ENCODE measurements around the gene PLA2G4C. TPM values are rescaled to one million over a fixed set of nuclear protein-coding genes. Genes with fewer than 3 reads are reported as not detected.
"Not testable (repeated sequence)": the region's sequence is repeated elsewhere in the genome, so short reads cannot be mapped to it uniquely, and the experiment has no call there.

PLA2G4C gene
- total RNA-seq, 1 donor from 2014 or later = 4.0 TPM

- peak; percentile 23 for TF ChIP-seq CTCF (IDR thresholded peaks at IDR 0.05)
- Mint-ChIP-seq H3K36me3 (ENCODE audit: low read depth) (peaks cover 2% of the 10 kb centered on the region), H3K27ac (ENCODE audit: unreplicated experiment) (no peak overlapping the region), H3K27me3 (ENCODE audit: low read depth) (peaks cover 10% of the 10 kb centered on the region), H3K9me3 (ENCODE audit: low read depth) (peaks cover 3% of the 10 kb centered on the region), H3K4me1 (ENCODE audit: low read depth) (peaks cover under 1% of the 10 kb centered on the region), H3K4me3 (ENCODE audit: unreplicated experiment) (no peak overlapping the region)
- no peak for DNase-seq (ENCODE audit: low spot score)
Measured at GRCh38 chr19:48085904-48086864, 24.4 kb downstream of the PLA2G4C start.

DNA sequence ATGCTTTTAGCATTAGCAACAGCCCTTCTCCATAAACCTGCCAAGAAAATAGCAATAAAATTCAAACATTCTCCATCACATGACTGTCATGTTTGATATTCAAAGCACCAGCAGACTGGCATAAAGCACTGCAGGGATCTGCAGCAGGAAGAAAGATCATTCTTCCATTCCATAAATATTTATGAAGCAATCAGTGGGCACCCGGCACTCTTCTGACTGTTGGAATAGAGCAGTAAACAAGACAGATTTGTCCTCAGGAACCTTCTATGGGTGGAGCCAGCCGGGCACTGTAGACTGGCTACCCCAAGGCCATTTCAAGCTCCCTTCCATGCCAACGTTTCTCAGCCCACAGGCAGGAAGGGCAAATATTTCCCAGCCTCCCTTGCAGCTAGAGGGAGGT, 25.5 kb downstream of the PLA2G4C start:
- peaks cover 3% of the 10 kb centered on the region for H3K9me3 Mint-ChIP-seq (ENCODE audit: low read depth)
- H3K4me3 Mint-ChIP-seq (ENCODE audit: unreplicated experiment) = no peak overlapping the region
- peaks cover 2% of the 10 kb centered on the region for H3K36me3 Mint-ChIP-seq (ENCODE audit: low read depth)
- peaks cover 10% of the 10 kb centered on the region for H3K27me3 Mint-ChIP-seq (ENCODE audit: low read depth)
- H3K4me1 Mint-ChIP-seq (ENCODE audit: low read depth) = no peaks in the 10 kb centered on the region
- no peak overlapping the region for H3K27ac Mint-ChIP-seq (ENCODE audit: unreplicated experiment)
- no peak for DNase-seq (ENCODE audit: low spot score)
- no peak for TF ChIP-seq CTCF (IDR thresholded peaks at IDR 0.05)

DNA sequence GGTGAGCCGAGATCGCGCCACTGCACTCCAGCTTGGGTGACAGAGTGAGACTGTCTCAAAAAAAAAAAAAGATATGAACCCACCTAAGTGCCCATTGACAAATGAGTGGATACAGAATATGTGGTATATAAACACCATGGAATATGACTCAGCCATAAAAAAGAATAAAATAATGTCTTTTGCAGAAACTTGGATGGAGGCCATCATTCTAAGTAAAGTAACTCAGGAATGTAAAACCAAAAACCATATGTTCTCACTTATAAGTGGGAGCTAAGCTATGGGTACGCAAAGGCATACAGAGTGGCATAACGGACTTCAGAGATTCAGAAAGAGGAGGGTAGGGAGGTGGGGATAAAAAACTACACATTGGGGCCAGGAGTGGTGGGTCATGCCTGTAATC, 29.5 kb downstream of the PLA2G4C start:
- H3K9me3 Mint-ChIP-seq (ENCODE audit: low read depth) = peaks cover 5% of the 10 kb centered on the region
- H3K36me3 Mint-ChIP-seq (ENCODE audit: low read depth) = peaks cover 2% of the 10 kb centered on the region
- no peak for DNase-seq (ENCODE audit: low spot score)
- H3K4me1 Mint-ChIP-seq (ENCODE audit: low read depth) = no peaks in the 10 kb centered on the region
- H3K27ac Mint-ChIP-seq (ENCODE audit: unreplicated experiment) = no peak overlapping the region
- H3K27me3 Mint-ChIP-seq (ENCODE audit: low read depth) = peaks cover 9% of the 10 kb centered on the region
- H3K4me3 Mint-ChIP-seq (ENCODE audit: unreplicated experiment) = no peak overlapping the region
- TF ChIP-seq CTCF (IDR thresholded peaks at IDR 0.05) = no peak

GRCh38 chr19:48070177-48070769, 40.3 kb downstream of the PLA2G4C start:
- H3K9me3 Mint-ChIP-seq (ENCODE audit: low read depth); H3K27ac Mint-ChIP-seq (ENCODE audit: unreplicated experiment); H3K4me1 Mint-ChIP-seq (ENCODE audit: low read depth); H3K36me3 Mint-ChIP-seq (ENCODE audit: low read depth); H3K27me3 Mint-ChIP-seq (ENCODE audit: low read depth); H3K4me3 Mint-ChIP-seq (ENCODE audit: unreplicated experiment); DNase-seq (ENCODE audit: low spot score): not testable (repeated sequence)

DNA sequence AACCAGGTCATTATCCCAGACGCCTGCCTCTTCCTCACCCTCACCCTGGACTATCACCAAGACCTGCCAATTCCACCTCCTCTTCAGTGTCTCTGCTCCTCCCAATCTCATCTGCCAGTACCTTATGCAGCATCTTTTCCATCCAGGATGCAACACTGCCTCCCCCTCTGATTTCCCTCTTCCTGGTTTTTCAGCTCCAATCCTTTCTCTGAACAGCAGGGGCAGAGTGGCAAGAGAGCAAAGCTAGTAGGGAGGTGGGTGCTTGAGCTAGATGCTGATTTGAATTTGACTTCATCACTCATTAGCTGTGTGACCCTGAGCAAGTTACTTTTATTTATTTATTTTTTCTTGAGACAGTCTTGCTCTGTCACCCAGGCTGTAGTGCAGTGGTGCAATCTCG, 41.2 kb downstream of the PLA2G4C start:
- no peaks in the 10 kb centered on the region for H3K4me1 Mint-ChIP-seq (ENCODE audit: low read depth)
- H3K4me3 Mint-ChIP-seq (ENCODE audit: unreplicated experiment) = no peak overlapping the region
- H3K36me3 Mint-ChIP-seq (ENCODE audit: low read depth) = peaks cover under 1% of the 10 kb centered on the region
- peaks cover 6% of the 10 kb centered on the region for H3K9me3 Mint-ChIP-seq (ENCODE audit: low read depth)
- H3K27me3 Mint-ChIP-seq (ENCODE audit: low read depth) = peaks cover 6% of the 10 kb centered on the region
- TF ChIP-seq CTCF (IDR thresholded peaks at IDR 0.05) = peak; percentile 10
- no peak for DNase-seq (ENCODE audit: low spot score)
- H3K27ac Mint-ChIP-seq (ENCODE audit: unreplicated experiment) = no peak overlapping the region
